Measurements from ENCODE around the gene EPM2A. TPM values are rescaled to one million over a fixed set of nuclear protein-coding genes. Genes with fewer than 3 reads are reported as not detected.

Gene EPM2A
- total RNA-seq, 1 donor from 2014 or later, result 14.0 TPM

- DNase-seq (ENCODE audit: extremely low spot score in 2 of 2), result no peak
- Histone ChIP-seq H3K4me1 (no peaks in the 10 kb centered on the region), H3K36me3 (no peaks in the 10 kb centered on the region), H3K4me3 (no peak overlapping the region), H3K9me3 (no peaks in the 10 kb centered on the region), H3K27me3 (no peaks in the 10 kb centered on the region), H3K27ac (no peak overlapping the region)
- no peak for TF ChIP-seq POLR2A (IDR thresholded peaks at IDR 0.05)
- TF ChIP-seq POLR2AphosphoS5 (IDR thresholded peaks at IDR 0.05; ENCODE audit: insufficient read depth in 1 of 2, low read depth in 1 of 2), result no peak
- TF ChIP-seq CTCF (IDR thresholded peaks at IDR 0.05), result no peak
- intact Hi-C loops (cut with DNase I), result no loop called here
Measured at GRCh38 chr6:145656128-145656527, 79.2 kb downstream of the EPM2A start.

GRCh38 chr6:145652572-145652971, 82.7 kb downstream of the EPM2A start:
- Histone ChIP-seq H3K27ac (no peak overlapping the region), H3K9me3 (no peaks in the 10 kb centered on the region), H3K4me1 (no peaks in the 10 kb centered on the region), H3K4me3 (no peak overlapping the region), H3K36me3 (no peaks in the 10 kb centered on the region), H3K27me3 (no peaks in the 10 kb centered on the region)
- no peak for DNase-seq (ENCODE audit: extremely low spot score in 2 of 2)
- TF ChIP-seq POLR2AphosphoS5 (IDR thresholded peaks at IDR 0.05; ENCODE audit: insufficient read depth in 1 of 2, low read depth in 1 of 2) (no peak), POLR2A (IDR thresholded peaks at IDR 0.05) (no peak), CTCF (IDR thresholded peaks at IDR 0.05) (no peak)
- intact Hi-C loops (cut with DNase I), result no loop called here

- Histone ChIP-seq H3K36me3 (no peaks in the 10 kb centered on the region), H3K27me3 (no peaks in the 10 kb centered on the region), H3K9me3 (no peaks in the 10 kb centered on the region), H3K4me1 (no peaks in the 10 kb centered on the region), H3K27ac (no peak overlapping the region), H3K4me3 (no peak overlapping the region)
- no peak for DNase-seq (ENCODE audit: extremely low spot score in 2 of 2)
- intact Hi-C loops (cut with DNase I), result no loop called here
- TF ChIP-seq POLR2AphosphoS5 (IDR thresholded peaks at IDR 0.05; ENCODE audit: insufficient read depth in 1 of 2, low read depth in 1 of 2) (no peak), CTCF (IDR thresholded peaks at IDR 0.05) (no peak), POLR2A (IDR thresholded peaks at IDR 0.05) (no peak)
Measured at GRCh38 chr6:145651988-145652387, 83.3 kb downstream of the EPM2A start.

GRCh38 chr6:145648149-145648548, 87.2 kb downstream of the EPM2A start:
- Histone ChIP-seq H3K27ac (no peak overlapping the region), H3K4me3 (no peak overlapping the region), H3K9me3 (no peaks in the 10 kb centered on the region), H3K4me1 (no peaks in the 10 kb centered on the region), H3K36me3 (no peaks in the 10 kb centered on the region), H3K27me3 (no peaks in the 10 kb centered on the region)
- DNase-seq (ENCODE audit: extremely low spot score in 2 of 2), result no peak
- intact Hi-C loops (cut with DNase I), result no loop called here
- TF ChIP-seq POLR2A (IDR thresholded peaks at IDR 0.05) (no peak), CTCF (IDR thresholded peaks at IDR 0.05) (no peak), POLR2AphosphoS5 (IDR thresholded peaks at IDR 0.05; ENCODE audit: insufficient read depth in 1 of 2, low read depth in 1 of 2) (no peak)

GRCh38 chr6:145647602-145648001, 87.7 kb downstream of the EPM2A start:
- H3K4me3 ChIP-seq, result no peak overlapping the region
- DNase-seq (ENCODE audit: extremely low spot score in 2 of 2), result no peak
- H3K27me3 ChIP-seq, result no peaks in the 10 kb centered on the region
- no peaks in the 10 kb centered on the region for H3K9me3 ChIP-seq
- intact Hi-C loops (cut with DNase I), result no loop called here
- TF ChIP-seq POLR2AphosphoS5 (IDR thresholded peaks at IDR 0.05; ENCODE audit: insufficient read depth in 1 of 2, low read depth in 1 of 2), result no peak
- TF ChIP-seq POLR2A (IDR thresholded peaks at IDR 0.05), result no peak
- no peak for TF ChIP-seq CTCF (IDR thresholded peaks at IDR 0.05)
- no peaks in the 10 kb centered on the region for H3K4me1 ChIP-seq
- no peaks in the 10 kb centered on the region for H3K36me3 ChIP-seq
- H3K27ac ChIP-seq, result no peak overlapping the region

Data from vagina (tissue), 2 donors.